Measurements from ENCODE around the gene PCNX2. TPM values are rescaled to one million over a fixed set of nuclear protein-coding genes. Genes with fewer than 3 reads are reported as not detected.

The PCNX2 gene
- total RNA-seq, 4 donors from 2014 or later = 5.0 to 12.5 (median 9.6) TPM

DNA sequence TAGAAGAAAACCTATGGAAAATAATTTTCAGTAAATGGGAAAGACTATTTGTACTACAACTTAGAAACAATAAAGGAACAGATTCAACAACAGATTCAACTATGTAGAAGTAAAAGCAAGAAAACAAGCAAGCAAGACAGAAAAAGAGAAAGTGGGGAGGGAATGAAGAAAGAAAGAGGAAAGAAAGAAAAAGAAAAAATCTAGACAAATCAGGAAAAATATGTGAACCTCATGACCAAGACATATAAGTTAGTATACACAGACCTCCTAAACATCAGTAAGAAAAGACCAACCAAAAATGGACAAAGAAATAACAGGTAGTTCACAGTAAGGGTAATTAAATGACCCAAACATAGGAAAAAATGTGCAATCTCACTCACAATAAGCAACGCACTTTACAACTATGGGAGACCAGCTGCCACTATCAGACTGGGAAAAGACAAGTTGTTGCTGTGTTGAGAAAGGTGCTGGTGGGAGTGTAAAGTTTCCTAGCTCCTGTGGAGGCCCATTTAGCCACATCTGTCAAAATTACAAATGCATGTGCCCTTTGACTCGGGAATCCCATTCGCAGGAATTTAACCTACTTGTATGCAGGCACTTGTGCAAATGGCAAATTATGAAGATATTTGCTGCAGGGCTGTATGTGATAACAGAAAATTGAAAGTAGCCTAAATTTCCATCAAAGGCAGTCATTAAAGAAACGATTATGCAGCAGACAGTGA lies 18.1 kb upstream of the PCNX2 start:
- WGBS, 2 donors = 70 to 77% methylated on average over 4 of the region's 4 CpGs
- intact Hi-C loops (cut with DNase I; ENCODE audit: low total_unique reads) = no loop called here
- H3K4me3 ChIP-seq (ENCODE audit: low read depth, poor library complexity, severe bottlenecking) = no peak overlapping the region
- no peak for DNase-seq (ENCODE audit: low spot score in 2 of 2)
- no peak for TF ChIP-seq POLR2A (IDR thresholded peaks at IDR 0.05)
- TF ChIP-seq, protein P1, sequence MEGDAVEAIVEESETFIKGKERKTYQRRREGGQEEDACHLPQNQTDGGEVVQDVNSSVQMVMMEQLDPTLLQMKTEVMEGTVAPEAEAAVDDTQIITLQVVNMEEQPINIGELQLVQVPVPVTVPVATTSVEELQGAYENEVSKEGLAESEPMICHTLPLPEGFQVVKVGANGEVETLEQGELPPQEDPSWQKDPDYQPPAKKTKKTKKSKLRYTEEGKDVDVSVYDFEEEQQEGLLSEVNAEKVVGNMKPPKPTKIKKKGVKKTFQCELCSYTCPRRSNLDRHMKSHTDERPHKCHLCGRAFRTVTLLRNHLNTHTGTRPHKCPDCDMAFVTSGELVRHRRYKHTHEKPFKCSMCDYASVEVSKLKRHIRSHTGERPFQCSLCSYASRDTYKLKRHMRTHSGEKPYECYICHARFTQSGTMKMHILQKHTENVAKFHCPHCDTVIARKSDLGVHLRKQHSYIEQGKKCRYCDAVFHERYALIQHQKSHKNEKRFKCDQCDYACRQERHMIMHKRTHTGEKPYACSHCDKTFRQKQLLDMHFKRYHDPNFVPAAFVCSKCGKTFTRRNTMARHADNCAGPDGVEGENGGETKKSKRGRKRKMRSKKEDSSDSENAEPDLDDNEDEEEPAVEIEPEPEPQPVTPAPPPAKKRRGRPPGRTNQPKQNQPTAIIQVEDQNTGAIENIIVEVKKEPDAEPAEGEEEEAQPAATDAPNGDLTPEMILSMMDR (IDR thresholded peaks at IDR 0.05) = no peak

DNA sequence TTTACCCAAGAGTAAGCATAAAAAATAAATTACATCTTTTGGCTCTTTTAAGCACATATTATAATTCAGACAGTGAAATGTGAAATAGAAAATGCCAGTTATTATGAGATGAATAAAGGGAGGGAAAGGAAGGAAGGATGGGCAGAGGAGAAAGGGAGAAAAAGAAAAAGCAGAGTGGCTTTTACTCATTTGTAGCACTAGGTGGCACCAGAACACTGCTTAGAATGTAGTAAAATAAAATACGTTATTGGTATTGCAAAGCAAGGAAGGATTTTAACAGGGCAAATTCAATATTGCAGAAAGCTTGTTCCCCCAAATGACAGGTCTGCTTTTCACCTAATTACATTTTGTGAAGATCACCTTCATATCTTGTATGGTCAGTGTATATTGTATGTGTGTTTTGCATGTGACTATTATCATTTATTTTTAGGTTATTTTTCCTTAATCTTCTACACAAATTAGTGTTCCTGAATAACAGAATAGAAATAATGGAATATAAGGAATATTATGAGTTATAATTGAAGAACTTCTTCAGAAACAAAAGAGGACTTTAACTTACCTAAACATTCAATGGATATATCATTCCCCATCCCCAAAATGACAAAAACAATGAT lies 9.1 kb upstream of the PCNX2 start:
- 0% methylated on average over 1 of the region's 1 CpG for WGBS, 2 donors
- intact Hi-C loops (cut with DNase I; ENCODE audit: low total_unique reads) = no loop called here

DNA sequence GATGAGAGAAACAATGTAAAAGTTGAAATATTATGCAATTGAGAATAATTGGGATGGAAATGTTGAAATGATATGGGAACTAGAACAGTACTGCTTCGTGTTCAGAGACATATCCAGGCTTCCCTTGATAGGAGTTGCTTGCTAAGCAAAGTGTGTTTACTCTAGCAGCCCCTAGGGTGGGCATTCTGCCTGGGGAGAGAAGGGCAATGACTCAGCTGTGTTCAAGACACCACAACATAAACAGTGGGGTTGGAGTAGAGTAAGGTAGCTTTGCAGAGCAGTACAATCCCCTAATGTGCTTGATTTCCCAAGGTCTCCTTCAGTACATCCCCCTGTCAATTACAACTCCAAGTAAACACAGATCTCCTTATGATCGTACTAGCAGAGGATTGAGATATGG lies 4.8 kb upstream of the PCNX2 start:
- intact Hi-C loops (cut with DNase I; ENCODE audit: low total_unique reads) = no loop called here
- DNase-seq (ENCODE audit: low spot score in 2 of 2) = no peak
- no peak overlapping the region for H3K4me3 ChIP-seq (ENCODE audit: low read depth, poor library complexity, severe bottlenecking)
- 78 to 81% methylated on average over 2 of the region's 2 CpGs for WGBS, 2 donors
- TF ChIP-seq, protein P1 (IDR thresholded peaks at IDR 0.05) = no peak
- no peak for TF ChIP-seq POLR2A (IDR thresholded peaks at IDR 0.05)

More for the DNA sequence above, 9.1 kb upstream of the PCNX2 start:
- H3K4me3 ChIP-seq (ENCODE audit: low read depth, poor library complexity, severe bottlenecking) = no peak overlapping the region
- DNase-seq (ENCODE audit: low spot score in 2 of 2) = no peak
- no peak for TF ChIP-seq POLR2A (IDR thresholded peaks at IDR 0.05)
- TF ChIP-seq, protein P1 (IDR thresholded peaks at IDR 0.05) = peak in 1 of 3 donors; percentile 69

DNA sequence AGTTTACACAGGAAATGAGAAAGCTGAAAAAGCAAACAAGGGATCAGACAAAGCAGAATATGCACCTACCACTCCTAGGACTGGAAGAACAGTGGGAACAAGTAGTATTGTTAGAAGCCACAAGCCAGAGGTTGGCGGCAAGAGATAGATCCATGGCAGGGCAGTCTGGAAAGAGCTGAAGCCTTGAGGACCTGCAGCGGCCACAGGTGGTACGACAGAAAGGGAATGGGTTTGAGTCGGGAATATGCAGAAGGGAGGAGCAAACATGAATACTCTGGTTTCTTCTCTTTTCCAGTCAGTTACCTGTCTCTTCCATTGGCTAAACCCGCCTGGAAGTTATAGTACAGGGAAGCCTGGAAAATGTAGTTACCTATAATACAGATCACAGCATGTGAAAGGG lies 3.9 kb upstream of the PCNX2 start:
- intact Hi-C loops (cut with DNase I; ENCODE audit: low total_unique reads) = no loop called here
- DNase-seq (ENCODE audit: low spot score in 2 of 2) = no peak
- 81 to 87% methylated on average over 5 of the region's 5 CpGs for WGBS, 2 donors
- no peak for TF ChIP-seq POLR2A (IDR thresholded peaks at IDR 0.05)
- TF ChIP-seq, protein P1 (IDR thresholded peaks at IDR 0.05) = no peak
- no peak overlapping the region for H3K4me3 ChIP-seq (ENCODE audit: low read depth, poor library complexity, severe bottlenecking)

DNA sequence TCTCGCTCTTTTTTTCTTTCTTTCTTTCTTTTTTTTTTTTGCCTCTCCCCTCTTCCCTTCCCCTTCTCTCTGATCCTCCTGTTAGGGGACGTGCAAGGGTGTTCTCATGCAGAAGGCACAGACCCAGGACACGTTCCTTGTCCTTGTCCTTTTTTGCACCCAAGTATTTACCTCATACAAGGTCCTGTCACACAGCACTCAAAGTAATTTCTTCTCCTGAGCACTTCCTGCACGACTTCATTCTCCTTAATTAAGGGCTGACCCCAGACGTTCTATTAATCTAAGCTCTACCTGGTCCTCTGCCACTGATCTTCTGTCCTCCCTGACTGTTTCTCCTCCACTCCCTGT lies 424 bp upstream of the PCNX2 start:
- intact Hi-C loops (cut with DNase I; ENCODE audit: low total_unique reads) = no loop called here
- TF ChIP-seq, protein P1 (IDR thresholded peaks at IDR 0.05) = no peak
- no peak for TF ChIP-seq POLR2A (IDR thresholded peaks at IDR 0.05)
- 8 to 9% methylated on average over 5 of the region's 5 CpGs for WGBS, 2 donors
- peak overlapping the region; percentile 70 for H3K4me3 ChIP-seq (ENCODE audit: low read depth, poor library complexity, severe bottlenecking)
- DNase-seq (ENCODE audit: low spot score in 2 of 2) = no peak

DNA sequence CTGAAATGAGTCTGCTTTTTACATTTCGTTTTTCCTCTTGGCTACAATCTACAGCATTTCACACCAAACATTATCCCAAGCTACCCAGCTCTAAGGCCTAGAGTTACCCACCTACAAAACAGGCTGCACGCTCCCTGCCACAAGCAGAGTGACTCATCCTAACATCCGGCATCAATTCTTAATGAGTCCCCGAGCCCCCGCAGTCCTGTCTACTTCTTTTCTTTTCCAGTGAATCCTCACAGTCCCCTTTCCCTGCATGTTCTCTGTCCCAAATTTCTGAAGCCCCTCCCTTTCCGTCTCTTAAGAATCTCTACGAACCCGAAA lies 650 bp downstream of the PCNX2 start:
- no peak for TF ChIP-seq POLR2A (IDR thresholded peaks at IDR 0.05)
- TF ChIP-seq, protein P1 (IDR thresholded peaks at IDR 0.05) = no peak
- H3K4me3 ChIP-seq (ENCODE audit: low read depth, poor library complexity, severe bottlenecking) = peak overlapping the region; percentile 70
- WGBS, 2 donors = 3 to 4% methylated on average over 8 of the region's 8 CpGs
- intact Hi-C loops (cut with DNase I; ENCODE audit: low total_unique reads) = no loop called here
- no peak for DNase-seq (ENCODE audit: low spot score in 2 of 2)

Data from lower leg skin (tissue), 4 donors.